ENCODE results near the gene ABCC1. TPM values are rescaled to one million over a fixed set of nuclear protein-coding genes. Genes with fewer than 3 reads are reported as not detected.

Gene ABCC1
- total RNA-seq, 1 experiment from 2014 or later = 56.4 TPM

- no peaks in the 10 kb centered on the region for H3K79me1 ChIP-seq (ENCODE audit: insufficient read depth, low read depth, low read length, poor library complexity, severe bottlenecking)
- no peak overlapping the region for H3K14ac ChIP-seq (ENCODE audit: insufficient read depth, low read length)
- no peak overlapping the region for H3K18ac ChIP-seq (ENCODE audit: insufficient read length, low read depth, low read length)
- no peak overlapping the region for H4K5ac ChIP-seq (ENCODE audit: insufficient read length, low read depth, low read length)
- no peak overlapping the region for H4K91ac ChIP-seq (ENCODE audit: insufficient read length, low read depth, low read length)
- no peak for DNase-seq
- no peak overlapping the region for H2AFZ ChIP-seq (ENCODE audit: low read length)
- Mint-ChIP-seq H3K9me3 (peaks cover 29 to 40% of the 10 kb centered on the region in 2 experiments), H3K36me3 (ENCODE audit: insufficient read depth in 1 of 3, low read depth in 3 of 3) (peaks cover 3 to 10% (median 4%) of the 10 kb centered on the region in 3 experiments), H3K27ac (no peak overlapping the region), H3K4me1 (no peaks in the 10 kb centered on the region), H3K27me3 (ENCODE audit: low read depth) (peaks cover 6% of the 10 kb centered on the region), H3K4me3 (no peak overlapping the region; a peak in 1 of 5 replicates)
- H3K9ac ChIP-seq (ENCODE audit: extremely low read depth, insufficient read length, low read length) = no peak overlapping the region
- H3K4ac ChIP-seq (ENCODE audit: low read depth, low read length) = no peak overlapping the region
- peaks cover 20% of the 10 kb centered on the region for H3K9me3 ChIP-seq (ENCODE audit: control insufficient read depth, low read depth, low read length)
- no peak overlapping the region for H2BK5ac ChIP-seq (ENCODE audit: insufficient read length, low read length)
- no peak overlapping the region for H3K27ac ChIP-seq (ENCODE audit: insufficient read length, low read depth, low read length)
- H3K27me3 ChIP-seq (ENCODE audit: insufficient read depth, low read length) = no peaks in the 10 kb centered on the region
- no peak overlapping the region for H2BK15ac ChIP-seq (ENCODE audit: low read depth, low read length)
- no peak overlapping the region for H3T11ph ChIP-seq (ENCODE audit: low read length)
- no peak overlapping the region for H2BK120ac ChIP-seq (ENCODE audit: low read depth, low read length, poor library complexity, severe bottlenecking)
- no peaks in the 10 kb centered on the region for H3K4me1 ChIP-seq (ENCODE audit: insufficient read depth, low read length)
- H2BK12ac ChIP-seq (ENCODE audit: insufficient read length, low read depth, low read length) = no peak overlapping the region
- no peaks in the 10 kb centered on the region for H3K79me2 ChIP-seq (ENCODE audit: insufficient read depth, low read length)
- H3K4me2 ChIP-seq (ENCODE audit: insufficient read depth, insufficient read length, low read length) = no peak overlapping the region
- H3K23me2 ChIP-seq (ENCODE audit: insufficient read length, low read depth, low read length, poor library complexity, severe bottlenecking) = no peaks in the 10 kb centered on the region
- no peak for TF ChIP-seq CTCF (conservative IDR thresholded peaks at IDR 0.05)
- no peak overlapping the region for H3K56ac ChIP-seq (ENCODE audit: insufficient read length, low read depth, low read length)
- H4K8ac ChIP-seq (replicated peaks; ENCODE audit: insufficient read length, low read depth, low read length) = no peak overlapping the region
- no peak overlapping the region for H3K23ac ChIP-seq (ENCODE audit: insufficient read length, low read depth, low read length)
- no peak overlapping the region for H2BK20ac ChIP-seq (ENCODE audit: low read depth, low read length, poor library complexity, severe bottlenecking)
- no peaks in the 10 kb centered on the region for H4K20me1 ChIP-seq (ENCODE audit: control insufficient read depth, insufficient read depth, insufficient read length)
- no peak overlapping the region for H2AK5ac ChIP-seq (ENCODE audit: insufficient read length, low read length)
- no CpG with 5 or more reads among the region's 1 CpG for WGBS (ENCODE audit: extremely low coverage, insufficient read length, low lambda C conversion rate)
Observed at GRCh38 chr16:16157166-16157565, 207.8 kb downstream of the ABCC1 start.
